Spleen (tissue), 7 donors: ENCODE measurements around the gene AQP3.
"Not testable (repeated sequence)": the region's sequence is repeated elsewhere in the genome, so short reads cannot be mapped to it uniquely, and the experiment has no call there.

ENCODE experiments used
- POLR2AphosphoS5 ChIP-seq, 3 donors: sonication (generic); formaldehyde crosslinking; IDR thresholded peaks; one replicate each; pipeline ENCODE4 v1.5.1; 2017; ENCODE audit warnings: antibody characterized with exemption in 3 of 3
- TF ChIP-seq, protein P1 (sequence below), 11 experiments: fragments of 200-600 bp in 7 of 11; fragments of 450-650 bp in 4 of 11; sonication (generic) in 4 of 11; IDR thresholded peaks in 8 of 11; conservative IDR thresholded peaks in 3 of 11; 1 replicate in 7 of 11; 2 replicates in 4 of 11; pipeline versions ENCODE4 v1.4.0 to v1.8.0; 2016 to 2021; ENCODE audit warnings: antibody characterized with exemption in 11 of 11, inconsistent platforms in 4 of 11, mild to moderate bottlenecking in 1 of 11
- donor health status: DM: no; HTN: no; CAD: no; lungs with moderate emphysema.
- donor health status: DM: no; HTN: no; CAD: no.
- donor health status: DM: no; HTN: no; CAD: no.

DNA sequence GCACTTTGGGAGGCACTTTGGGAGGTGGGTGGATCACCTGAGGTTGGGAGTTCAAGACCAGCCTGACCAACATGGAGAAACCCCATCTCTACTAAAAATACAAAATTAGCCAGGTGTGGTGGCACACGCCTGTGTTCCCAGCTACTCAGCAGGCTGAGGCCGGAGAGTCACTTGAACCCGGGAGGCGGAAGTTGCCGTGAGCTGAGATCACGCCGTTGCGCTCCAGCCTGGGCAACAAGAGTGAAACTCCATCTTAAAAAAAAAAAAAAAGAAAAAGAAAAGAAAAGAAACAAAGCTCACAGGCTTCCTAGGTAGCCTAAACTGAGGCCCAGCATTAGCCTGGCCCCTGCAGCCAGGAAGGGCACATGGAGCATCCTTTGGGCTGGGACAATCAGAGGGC, 8.1 kb upstream of the AQP3 start:
- TF ChIP-seq, protein P1, sequence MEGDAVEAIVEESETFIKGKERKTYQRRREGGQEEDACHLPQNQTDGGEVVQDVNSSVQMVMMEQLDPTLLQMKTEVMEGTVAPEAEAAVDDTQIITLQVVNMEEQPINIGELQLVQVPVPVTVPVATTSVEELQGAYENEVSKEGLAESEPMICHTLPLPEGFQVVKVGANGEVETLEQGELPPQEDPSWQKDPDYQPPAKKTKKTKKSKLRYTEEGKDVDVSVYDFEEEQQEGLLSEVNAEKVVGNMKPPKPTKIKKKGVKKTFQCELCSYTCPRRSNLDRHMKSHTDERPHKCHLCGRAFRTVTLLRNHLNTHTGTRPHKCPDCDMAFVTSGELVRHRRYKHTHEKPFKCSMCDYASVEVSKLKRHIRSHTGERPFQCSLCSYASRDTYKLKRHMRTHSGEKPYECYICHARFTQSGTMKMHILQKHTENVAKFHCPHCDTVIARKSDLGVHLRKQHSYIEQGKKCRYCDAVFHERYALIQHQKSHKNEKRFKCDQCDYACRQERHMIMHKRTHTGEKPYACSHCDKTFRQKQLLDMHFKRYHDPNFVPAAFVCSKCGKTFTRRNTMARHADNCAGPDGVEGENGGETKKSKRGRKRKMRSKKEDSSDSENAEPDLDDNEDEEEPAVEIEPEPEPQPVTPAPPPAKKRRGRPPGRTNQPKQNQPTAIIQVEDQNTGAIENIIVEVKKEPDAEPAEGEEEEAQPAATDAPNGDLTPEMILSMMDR (IDR thresholded peaks at IDR 0.05 in 8 of 11, conservative IDR thresholded peaks at IDR 0.05 in 3 of 11): not testable (repeated sequence)
- TF ChIP-seq POLR2AphosphoS5 (IDR thresholded peaks at IDR 0.05): not testable (repeated sequence)
